ENCODE results near the gene TRDN.

DNA sequence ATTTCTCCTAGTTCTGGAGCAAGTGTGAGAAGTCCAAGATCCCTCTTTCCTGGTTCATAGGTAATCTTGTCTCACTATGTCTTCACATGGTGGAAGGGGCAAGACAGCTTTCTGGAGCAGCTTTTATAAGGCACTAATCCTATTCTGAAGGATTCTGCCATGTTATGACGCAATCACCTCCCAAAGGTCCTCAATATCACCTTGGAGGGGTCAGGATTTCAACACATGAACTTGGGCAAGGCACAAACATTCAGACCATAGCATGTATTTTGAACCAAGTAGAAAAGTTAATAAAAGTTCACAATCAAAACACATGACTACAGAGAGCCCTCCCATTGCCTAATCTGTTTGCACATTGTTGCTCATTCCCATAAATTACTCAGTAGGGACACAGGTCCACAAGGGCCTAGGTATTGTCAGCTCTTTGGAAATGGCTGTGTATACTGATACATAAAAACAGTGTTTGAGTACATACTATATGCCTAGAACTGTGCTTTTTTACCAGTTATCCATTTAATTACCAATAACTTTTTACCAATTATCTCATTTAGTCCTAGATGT lies 11.3 kb upstream of the TRDN start:
- TF ChIP-seq, protein P1, sequence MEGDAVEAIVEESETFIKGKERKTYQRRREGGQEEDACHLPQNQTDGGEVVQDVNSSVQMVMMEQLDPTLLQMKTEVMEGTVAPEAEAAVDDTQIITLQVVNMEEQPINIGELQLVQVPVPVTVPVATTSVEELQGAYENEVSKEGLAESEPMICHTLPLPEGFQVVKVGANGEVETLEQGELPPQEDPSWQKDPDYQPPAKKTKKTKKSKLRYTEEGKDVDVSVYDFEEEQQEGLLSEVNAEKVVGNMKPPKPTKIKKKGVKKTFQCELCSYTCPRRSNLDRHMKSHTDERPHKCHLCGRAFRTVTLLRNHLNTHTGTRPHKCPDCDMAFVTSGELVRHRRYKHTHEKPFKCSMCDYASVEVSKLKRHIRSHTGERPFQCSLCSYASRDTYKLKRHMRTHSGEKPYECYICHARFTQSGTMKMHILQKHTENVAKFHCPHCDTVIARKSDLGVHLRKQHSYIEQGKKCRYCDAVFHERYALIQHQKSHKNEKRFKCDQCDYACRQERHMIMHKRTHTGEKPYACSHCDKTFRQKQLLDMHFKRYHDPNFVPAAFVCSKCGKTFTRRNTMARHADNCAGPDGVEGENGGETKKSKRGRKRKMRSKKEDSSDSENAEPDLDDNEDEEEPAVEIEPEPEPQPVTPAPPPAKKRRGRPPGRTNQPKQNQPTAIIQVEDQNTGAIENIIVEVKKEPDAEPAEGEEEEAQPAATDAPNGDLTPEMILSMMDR (IDR thresholded peaks at IDR 0.05; ENCODE audit: low read length) = no peak
- no peak for TF ChIP-seq EZH2 (IDR thresholded peaks at IDR 0.05; ENCODE audit: borderline replicate concordance, low read length)
